K562 (cell line): ENCODE data around the gene AJM1. TPM values are rescaled to one million over a fixed set of nuclear protein-coding genes. Genes with fewer than 3 reads are reported as not detected.
A peak's percentile ranks its signal among the peaks of the same experiment; 100 is the strongest.

Experiments used
- BCL6 ChIP-seq: fragments of 250-450 bp; sonication (Bioruptor Pico); IDR thresholded peaks from 2 replicates; pipeline ENCODE4 v1.4.0; 2020
- BDP1 ChIP-seq: IDR thresholded peaks from 3 replicates; pipeline ENCODE4 v1.6.1; 2011; ENCODE audit not compliant: insufficient read length, insufficient read depth
- CCNT2 ChIP-seq: IDR thresholded peaks from 2 replicates; pipeline ENCODE4 v1.6.1; 2011; ENCODE audit warnings: borderline replicate concordance, low read depth, mild to moderate bottlenecking, moderate library complexity, mixed read lengths, low read length; ENCODE audit not compliant: insufficient read length; ENCODE audit errors: extremely low read depth
- CREB1 ChIP-seq, 2 experiments: sonication (generic) in 1 of 2; formaldehyde crosslinking in 1 of 2; IDR thresholded peaks; 2 replicates each; pipeline versions ENCODE4 v1.6.1 to v1.8.0; 2012 to 2022; ENCODE audit warnings: inconsistent platforms in 1 of 2, mild to moderate bottlenecking in 1 of 2, missing genetic modification reagents in 1 of 2, moderate library complexity in 1 of 2
- E2F8 ChIP-seq: fragments of 450-650 bp; IDR thresholded peaks from 2 replicates; pipeline ENCODE4 v1.7.1; 2018; ENCODE audit warnings: mild to moderate bottlenecking, low read depth; ENCODE audit not compliant: partially characterized antibody
- GABPA ChIP-seq: fragments of 200-800 bp; sonication (Bioruptor generic); conservative IDR thresholded peaks from 2 replicates; pipeline ENCODE4 v1.6.1; 2016; ENCODE audit warnings: low read depth, missing genetic modification characterization, missing compliant biosample characterization
- HDAC1 ChIP-seq, 2 experiments: fragments of 450-650 bp; IDR thresholded peaks; 2 replicates each; pipeline ENCODE4 v1.6.1; 2016 to 2017; ENCODE audit warnings: inconsistent platforms in 1 of 2, mild to moderate bottlenecking in 1 of 2, moderate library complexity in 1 of 2
- HEY1 ChIP-seq: fragments of 250-450 bp; sonication (Bioruptor Pico); IDR thresholded peaks from 2 replicates; pipeline ENCODE4 v1.5.0; 2020; ENCODE audit warnings: mild to moderate bottlenecking, moderate library complexity, borderline replicate concordance
- PATZ1 ChIP-seq: fragments of 250-450 bp; sonication (Bioruptor Pico); IDR thresholded peaks from 2 replicates; pipeline ENCODE4 v1.5.0; 2020; ENCODE audit warnings: mild to moderate bottlenecking, borderline replicate concordance
- POLR2A ChIP-seq: fragments of 450-650 bp; conservative IDR thresholded peaks from 2 replicates; pipeline ENCODE4 v1.6.1; 2016
- RBM14 ChIP-seq: fragments of 200-400 bp; formaldehyde crosslinking; IDR thresholded peaks from 2 replicates; pipeline ENCODE4 v1.6.1; 2018; ENCODE audit warnings: low read depth, mild to moderate bottlenecking, low read length, moderate library complexity, borderline replicate concordance; ENCODE audit not compliant: insufficient read depth
- RNF2 ChIP-seq: sonication (generic); IDR thresholded peaks from 2 replicates; pipeline ENCODE4 v1.6.1; 2016
- SAP30 ChIP-seq: fragments of 200-600 bp; sonication (generic); IDR thresholded peaks from 2 replicates; pipeline ENCODE4 v1.6.1; 2012; ENCODE audit warnings: borderline replicate concordance, low read depth, mild to moderate bottlenecking, moderate library complexity, low read length, control low read depth, inconsistent platforms; ENCODE audit not compliant: insufficient read depth, poor library complexity, severe bottlenecking
- TFAP4 ChIP-seq: sonication (generic); formaldehyde crosslinking; IDR thresholded peaks from 2 replicates; pipeline ENCODE4 v1.8.0; 2022; ENCODE audit warnings: missing genetic modification reagents, mild to moderate bottlenecking, moderate library complexity, borderline replicate concordance
- ZBTB26 ChIP-seq: fragments of 450-650 bp; formaldehyde crosslinking; IDR thresholded peaks from 2 replicates; pipeline ENCODE4 v1.4.0; 2022; ENCODE audit warnings: missing genetic modification characterization
- ZBTB7A ChIP-seq: IDR thresholded peaks from 2 replicates; pipeline ENCODE4 v1.6.1; 2011; ENCODE audit warnings: low read depth, mild to moderate bottlenecking, low read length, moderate library complexity, borderline replicate concordance; ENCODE audit not compliant: control insufficient read depth
- ZNF23 ChIP-seq: fragments of 250-450 bp; sonication (Bioruptor Pico); IDR thresholded peaks from 2 replicates; pipeline ENCODE4 v1.4.0; 2020; ENCODE audit warnings: mild to moderate bottlenecking
- ZNF766 ChIP-seq: fragments of 200-800 bp; sonication (Bioruptor generic); conservative IDR thresholded peaks from 2 replicates; pipeline ENCODE4 v1.6.1; 2016; ENCODE audit warnings: missing genetic modification characterization, missing compliant biosample characterization
- polyA plus RNA-seq, 8 experiments: library from polyadenylated mRNA; depleted of rRNA in 4 of 8; stranded (reverse) in 5 of 8; unstranded in 3 of 8; fragments of >200 nt; fragmentation: Nextera tagmentation in 2 of 8; fragmentation: Illumina TruSeq in 1 of 8; extraction: Ambion mirVana in 2 of 8; extraction: Trizol in 1 of 8; gene quantifications; 2 replicates each; pipeline versions ENCODE4 v1.2.1 to v1.2.3, GENCODE V29; 2011 to 2014; ENCODE audit warnings: inconsistent platforms in 1 of 8, missing spikeins in 1 of 8
- total RNA-seq, 7 experiments: library from RNA; depleted of rRNA in 6 of 7; stranded (reverse); fragments of >200 nt in 6 of 7; fragmentation: Illumina TruSeq in 2 of 7; extraction: Trizol in 2 of 7; gene quantifications; 2 replicates each; pipeline versions ENCODE4 v1.2.1 to v1.2.3, GENCODE V29; 2011 to 2021; ENCODE audit warnings: low replicate concordance in 1 of 7

The AJM1 gene
- total and polyA plus RNA-seq, 9 of the 15 experiments (the other 6 are each of a cell fraction or from before 2014, with no cell fraction given) = 0.01 to 3.7 (median 0.65) TPM; not detected in 1

GRCh38 chr9:136886610-136887597 is 44.6 kb downstream of the AJM1 start (continued):
- no peak for TF ChIP-seq BCL6 (CRISPR knock-in tag)
- TF ChIP-seq HDAC1 (IDR thresholded peaks at IDR 0.05) = peak in 1 of 2 experiments; percentile 48; a peak in 1 of 4 replicates
- peak; percentile 74 for TF ChIP-seq GABPA (tag)
- TF ChIP-seq HEY1 = no peak
- TF ChIP-seq TFAP4 (CRISPR knock-in tag) = peak; percentile 35
- 0 out of 2 replicates have a peak, but pooled peaks have one; percentile 27 for TF ChIP-seq POLR2A
- peak; percentile 17 for TF ChIP-seq CCNT2
- TF ChIP-seq PATZ1 (CRISPR knock-in tag) = no peak
- no peak for TF ChIP-seq BDP1
- peak; percentile 78 for TF ChIP-seq SAP30
- no peak for TF ChIP-seq RBM14
- no peak for TF ChIP-seq ZNF23 (CRISPR knock-in tag)
- no peak for TF ChIP-seq CREB1 (IDR thresholded peaks at IDR 0.05)
- peak; percentile 22; the same call in 1 of the 2 replicates for TF ChIP-seq CREB1 (CRISPR knock-in tag; IDR thresholded peaks at IDR 0.05)
- TF ChIP-seq ZBTB26 (CRISPR knock-in tag) = no peak
- TF ChIP-seq ZBTB7A = peak; percentile 80
- no peak for TF ChIP-seq ZNF766 (CRISPR knock-in tag)
- no peak for TF ChIP-seq RNF2
- peak; percentile 42 for TF ChIP-seq E2F8
